Ovary (tissue), 3 donors: ENCODE data around the gene TICAM2.

Experiments
- CTCF ChIP-seq, 3 donors: fragments of 450-650 bp in 2 of 3; fragments of 200-600 bp in 1 of 3; IDR thresholded peaks; one replicate each; pipeline versions ENCODE4 v1.5.1 to v1.8.0; 2016 to 2022; ENCODE audit warnings: antibody characterized with exemption in 3 of 3, mild to moderate bottlenecking in 1 of 3
- POLR2A ChIP-seq: fragments of 450-650 bp; IDR thresholded peaks from one replicate; pipeline ENCODE4 v1.6.1; 2017; ENCODE audit warnings: antibody characterized with exemption, mild to moderate bottlenecking, moderate library complexity
- donor health status: DM: no; HTN: no; CAD: no.

- TF ChIP-seq CTCF (IDR thresholded peaks at IDR 0.05) (no peak), POLR2A (no peak)
Measured at GRCh38 chr5:115561176-115561575, 41.1 kb downstream of the TICAM2 start.
